Hepatocyte (in vitro differentiated cells): ENCODE data around the gene ZSCAN16.

Source experiments
- EZH2 ChIP-seq: fragments of 200-600 bp; sonication (generic); IDR thresholded peaks from 2 replicates; pipeline ENCODE4 v1.6.1; 2016; ENCODE audit warnings: antibody characterized with exemption, mild to moderate bottlenecking, borderline replicate concordance
- TF ChIP-seq, protein P1 (sequence below): fragments of 200-600 bp; sonication (generic); IDR thresholded peaks from 2 replicates; pipeline ENCODE4 v1.5.1; 2016; ENCODE audit warnings: antibody characterized with exemption, mild to moderate bottlenecking; ENCODE audit not compliant: poor library complexity

DNA sequence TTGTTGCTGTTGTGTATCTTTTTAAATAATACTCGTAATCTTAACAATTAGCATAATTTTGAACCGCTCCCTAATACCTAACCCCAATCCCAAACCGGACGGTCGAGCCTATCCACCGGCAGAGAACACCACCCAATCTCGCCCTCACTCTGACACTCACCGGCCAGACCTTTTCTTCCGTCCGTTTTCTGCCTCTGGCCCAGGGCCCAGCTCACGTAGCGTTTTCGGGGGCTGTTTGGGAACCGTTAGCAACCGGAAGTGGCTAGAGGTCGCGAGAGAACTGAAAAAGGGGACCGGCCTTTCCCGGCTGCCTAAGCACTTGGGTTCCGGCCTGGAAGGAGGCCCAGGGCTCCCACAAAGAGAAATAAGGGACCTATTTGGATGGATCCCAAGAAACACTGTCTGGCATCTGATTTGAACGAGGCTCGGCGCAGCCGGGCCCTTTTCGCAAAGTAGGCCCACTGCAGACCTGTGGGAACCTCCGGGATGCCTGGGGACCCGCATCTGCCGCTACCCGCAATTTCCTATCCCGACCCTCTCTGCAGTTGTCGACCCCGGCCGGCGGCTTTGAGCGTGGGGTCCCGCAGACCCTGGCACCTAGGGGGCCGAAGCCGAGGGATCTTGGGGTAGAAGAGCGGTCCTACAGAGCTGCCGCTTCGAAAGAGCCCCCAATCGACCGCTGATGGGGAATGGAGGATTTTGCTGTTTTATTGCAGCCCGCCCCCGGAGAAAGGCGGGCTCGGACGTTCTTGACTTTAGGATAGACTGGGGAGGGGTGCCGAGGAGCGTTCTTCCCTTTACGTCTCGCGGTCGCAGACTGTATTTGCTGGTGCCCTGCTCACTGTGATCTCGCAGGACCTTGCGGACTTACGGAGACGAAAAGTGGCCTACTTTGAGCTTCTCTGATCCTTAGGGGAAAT, 12.4 kb downstream of the ZSCAN16 start:
- TF ChIP-seq, protein P1, sequence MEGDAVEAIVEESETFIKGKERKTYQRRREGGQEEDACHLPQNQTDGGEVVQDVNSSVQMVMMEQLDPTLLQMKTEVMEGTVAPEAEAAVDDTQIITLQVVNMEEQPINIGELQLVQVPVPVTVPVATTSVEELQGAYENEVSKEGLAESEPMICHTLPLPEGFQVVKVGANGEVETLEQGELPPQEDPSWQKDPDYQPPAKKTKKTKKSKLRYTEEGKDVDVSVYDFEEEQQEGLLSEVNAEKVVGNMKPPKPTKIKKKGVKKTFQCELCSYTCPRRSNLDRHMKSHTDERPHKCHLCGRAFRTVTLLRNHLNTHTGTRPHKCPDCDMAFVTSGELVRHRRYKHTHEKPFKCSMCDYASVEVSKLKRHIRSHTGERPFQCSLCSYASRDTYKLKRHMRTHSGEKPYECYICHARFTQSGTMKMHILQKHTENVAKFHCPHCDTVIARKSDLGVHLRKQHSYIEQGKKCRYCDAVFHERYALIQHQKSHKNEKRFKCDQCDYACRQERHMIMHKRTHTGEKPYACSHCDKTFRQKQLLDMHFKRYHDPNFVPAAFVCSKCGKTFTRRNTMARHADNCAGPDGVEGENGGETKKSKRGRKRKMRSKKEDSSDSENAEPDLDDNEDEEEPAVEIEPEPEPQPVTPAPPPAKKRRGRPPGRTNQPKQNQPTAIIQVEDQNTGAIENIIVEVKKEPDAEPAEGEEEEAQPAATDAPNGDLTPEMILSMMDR: no peak
- TF ChIP-seq EZH2: no peak
